ENCODE measurements around the gene MLN.

MLN gene

GRCh38 chr6:33843131-33844121 lies 39.6 kb upstream of the MLN start:
- no peak overlapping the region for H3K27ac ChIP-seq (ENCODE audit: low read depth, low read length)
- no peaks in the 10 kb centered on the region for H3K9me3 ChIP-seq (ENCODE audit: control insufficient read depth, insufficient read depth, low read depth, low read length)
- H3K36me3 ChIP-seq (ENCODE audit: control insufficient read depth, insufficient read depth, low read length): no peaks in the 10 kb centered on the region
- no peak overlapping the region for H3K9ac ChIP-seq (ENCODE audit: low read length)
- no peaks in the 10 kb centered on the region for H3K27me3 ChIP-seq (ENCODE audit: control insufficient read depth, insufficient read depth, low read length)
- H3K4me1 ChIP-seq (ENCODE audit: control insufficient read depth, insufficient read depth, low read length): peaks cover 34% of the 10 kb centered on the region
- no peak overlapping the region for H3K4me3 ChIP-seq (ENCODE audit: low read depth, low read length)

- Histone ChIP-seq H3K27ac (ENCODE audit: low read depth, low read length) (no peak overlapping the region), H3K27me3 (ENCODE audit: control insufficient read depth, insufficient read depth, low read length) (no peaks in the 10 kb centered on the region), H3K36me3 (ENCODE audit: control insufficient read depth, insufficient read depth, low read length) (no peaks in the 10 kb centered on the region), H3K9me3 (ENCODE audit: control insufficient read depth, insufficient read depth, low read depth, low read length) (peaks cover 6% of the 10 kb centered on the region), H3K4me3 (ENCODE audit: low read depth, low read length) (no peak overlapping the region), H3K4me1 (ENCODE audit: control insufficient read depth, insufficient read depth, low read length) (peaks cover 42% of the 10 kb centered on the region), H3K9ac (ENCODE audit: low read length) (no peak overlapping the region)
Measured at GRCh38 chr6:33841868-33842267, 38.1 kb upstream of the MLN start.

DNA sequence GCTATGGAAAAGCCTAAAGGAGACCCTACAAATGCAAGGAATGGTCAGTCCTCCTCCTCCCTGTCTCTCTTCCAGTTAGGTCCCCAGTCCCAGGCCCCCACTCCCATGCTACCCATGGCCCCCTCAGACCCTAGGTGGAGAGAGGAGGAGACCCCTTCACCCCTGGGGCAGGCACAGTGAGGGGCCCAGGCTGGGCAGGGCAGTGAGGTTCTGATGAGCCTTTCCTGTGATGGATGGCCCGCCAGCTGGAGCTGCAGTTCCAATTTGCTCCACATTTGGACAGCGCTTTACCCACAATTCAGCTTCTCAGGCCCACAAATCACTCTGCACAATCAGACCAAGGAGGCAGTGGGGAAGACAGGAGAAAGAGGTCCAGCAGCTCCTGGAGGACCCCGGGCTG lies 37.3 kb upstream of the MLN start:
- Histone ChIP-seq H3K4me3 (ENCODE audit: low read depth, low read length) (no peak overlapping the region), H3K9me3 (ENCODE audit: control insufficient read depth, insufficient read depth, low read depth, low read length) (peaks cover 10% of the 10 kb centered on the region), H3K4me1 (ENCODE audit: control insufficient read depth, insufficient read depth, low read length) (peaks cover 42% of the 10 kb centered on the region), H3K9ac (ENCODE audit: low read length) (no peak overlapping the region), H3K36me3 (ENCODE audit: control insufficient read depth, insufficient read depth, low read length) (no peaks in the 10 kb centered on the region), H3K27ac (ENCODE audit: low read depth, low read length) (no peak overlapping the region), H3K27me3 (ENCODE audit: control insufficient read depth, insufficient read depth, low read length) (no peaks in the 10 kb centered on the region)

- H3K9me3 ChIP-seq (ENCODE audit: control insufficient read depth, insufficient read depth, low read depth, low read length): peaks cover 13% of the 10 kb centered on the region
- H3K9ac ChIP-seq (ENCODE audit: low read length): peak overlapping the region; percentile 23
- peaks cover 42% of the 10 kb centered on the region for H3K4me1 ChIP-seq (ENCODE audit: control insufficient read depth, insufficient read depth, low read length)
- H3K36me3 ChIP-seq (ENCODE audit: control insufficient read depth, insufficient read depth, low read length): no peaks in the 10 kb centered on the region
- peak overlapping the region; percentile 8; the same call in 1 of the 2 replicates for H3K27ac ChIP-seq (ENCODE audit: low read depth, low read length)
- no peak overlapping the region for H3K4me3 ChIP-seq (ENCODE audit: low read depth, low read length)
- H3K27me3 ChIP-seq (ENCODE audit: control insufficient read depth, insufficient read depth, low read length): no peaks in the 10 kb centered on the region
Measured at GRCh38 chr6:33840048-33840926, 36.5 kb upstream of the MLN start.

- Histone ChIP-seq H3K9ac (ENCODE audit: low read length) (peak overlapping the region; percentile 23), H3K4me3 (ENCODE audit: low read depth, low read length) (no peak overlapping the region), H3K27ac (ENCODE audit: low read depth, low read length) (peak overlapping the region; percentile 8; the same call in 1 of the 2 replicates), H3K4me1 (ENCODE audit: control insufficient read depth, insufficient read depth, low read length) (peaks cover 42% of the 10 kb centered on the region), H3K36me3 (ENCODE audit: control insufficient read depth, insufficient read depth, low read length) (no peaks in the 10 kb centered on the region), H3K27me3 (ENCODE audit: control insufficient read depth, insufficient read depth, low read length) (no peaks in the 10 kb centered on the region), H3K9me3 (ENCODE audit: control insufficient read depth, insufficient read depth, low read depth, low read length) (peaks cover 21% of the 10 kb centered on the region)
Measured at GRCh38 chr6:33839399-33840047, 35.7 kb upstream of the MLN start.

DNA sequence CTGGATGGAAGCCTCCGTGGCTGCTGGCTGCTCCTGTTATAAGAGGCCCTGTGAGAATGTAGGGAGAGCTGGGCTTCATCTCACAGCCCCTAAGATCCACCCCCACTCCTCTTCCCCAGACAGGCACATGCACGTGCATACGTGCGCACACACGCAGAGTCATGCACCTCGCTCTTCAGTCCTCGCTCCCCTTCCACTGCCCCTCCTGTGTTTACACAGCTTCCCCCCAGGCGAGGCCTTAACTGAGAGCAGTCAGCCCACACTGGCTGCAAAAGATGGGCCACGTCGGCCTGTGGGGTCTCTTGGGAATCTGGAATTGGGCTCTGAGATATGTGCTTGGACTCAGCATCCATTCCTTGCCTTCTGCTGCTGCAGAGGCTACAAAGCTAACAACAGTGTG lies 35.2 kb upstream of the MLN start:
- Histone ChIP-seq H3K27ac (ENCODE audit: low read depth, low read length) (no peak overlapping the region), H3K4me3 (ENCODE audit: low read depth, low read length) (no peak overlapping the region), H3K9ac (ENCODE audit: low read length) (no peak overlapping the region), H3K36me3 (ENCODE audit: control insufficient read depth, insufficient read depth, low read length) (no peaks in the 10 kb centered on the region), H3K4me1 (ENCODE audit: control insufficient read depth, insufficient read depth, low read length) (peaks cover 42% of the 10 kb centered on the region), H3K9me3 (ENCODE audit: control insufficient read depth, insufficient read depth, low read depth, low read length) (peaks cover 23% of the 10 kb centered on the region), H3K27me3 (ENCODE audit: control insufficient read depth, insufficient read depth, low read length) (no peaks in the 10 kb centered on the region)

- Histone ChIP-seq H3K9ac (ENCODE audit: low read length) (no peak overlapping the region), H3K27ac (ENCODE audit: low read depth, low read length) (no peak overlapping the region), H3K4me1 (ENCODE audit: control insufficient read depth, insufficient read depth, low read length) (peaks cover 36% of the 10 kb centered on the region), H3K9me3 (ENCODE audit: control insufficient read depth, insufficient read depth, low read depth, low read length) (peaks cover 31% of the 10 kb centered on the region), H3K36me3 (ENCODE audit: control insufficient read depth, insufficient read depth, low read length) (no peaks in the 10 kb centered on the region), H3K27me3 (ENCODE audit: control insufficient read depth, insufficient read depth, low read length) (no peaks in the 10 kb centered on the region), H3K4me3 (ENCODE audit: low read depth, low read length) (no peak overlapping the region)
Measured at GRCh38 chr6:33837971-33838665, 34.3 kb upstream of the MLN start.

DNA sequence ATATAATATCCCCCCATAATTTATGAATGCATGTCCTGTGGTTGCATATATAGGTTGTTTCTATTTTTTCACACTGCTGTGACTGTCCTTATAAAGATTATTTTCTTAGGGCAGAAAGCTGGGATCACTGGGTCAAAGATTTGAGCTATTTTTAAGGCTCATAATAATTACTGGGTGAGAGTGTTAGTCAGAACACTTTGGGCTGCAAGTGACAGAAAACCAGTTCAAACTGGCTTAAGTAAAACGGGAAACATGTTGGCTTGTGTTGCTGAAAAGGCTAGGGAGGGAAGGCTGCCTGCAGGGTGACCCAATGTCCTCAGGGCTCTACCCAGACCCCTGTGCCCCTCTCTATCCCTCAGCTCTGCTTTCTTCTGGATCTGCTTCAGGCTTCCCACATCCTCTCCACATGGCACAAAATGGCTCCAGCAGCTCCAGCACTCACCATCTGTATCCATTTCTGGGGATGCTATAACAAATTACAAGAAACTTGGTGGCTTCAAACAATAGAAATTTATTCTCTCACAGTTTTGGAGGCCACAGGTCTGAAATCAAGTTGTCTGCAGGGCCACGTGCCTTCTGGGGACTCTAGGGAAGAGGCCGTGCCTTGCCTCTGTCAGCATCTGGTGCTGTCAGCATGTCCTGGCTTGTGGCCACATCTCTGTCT lies 33.1 kb upstream of the MLN start:
- peaks cover 31% of the 10 kb centered on the region for H3K4me1 ChIP-seq (ENCODE audit: control insufficient read depth, insufficient read depth, low read length)

DNA sequence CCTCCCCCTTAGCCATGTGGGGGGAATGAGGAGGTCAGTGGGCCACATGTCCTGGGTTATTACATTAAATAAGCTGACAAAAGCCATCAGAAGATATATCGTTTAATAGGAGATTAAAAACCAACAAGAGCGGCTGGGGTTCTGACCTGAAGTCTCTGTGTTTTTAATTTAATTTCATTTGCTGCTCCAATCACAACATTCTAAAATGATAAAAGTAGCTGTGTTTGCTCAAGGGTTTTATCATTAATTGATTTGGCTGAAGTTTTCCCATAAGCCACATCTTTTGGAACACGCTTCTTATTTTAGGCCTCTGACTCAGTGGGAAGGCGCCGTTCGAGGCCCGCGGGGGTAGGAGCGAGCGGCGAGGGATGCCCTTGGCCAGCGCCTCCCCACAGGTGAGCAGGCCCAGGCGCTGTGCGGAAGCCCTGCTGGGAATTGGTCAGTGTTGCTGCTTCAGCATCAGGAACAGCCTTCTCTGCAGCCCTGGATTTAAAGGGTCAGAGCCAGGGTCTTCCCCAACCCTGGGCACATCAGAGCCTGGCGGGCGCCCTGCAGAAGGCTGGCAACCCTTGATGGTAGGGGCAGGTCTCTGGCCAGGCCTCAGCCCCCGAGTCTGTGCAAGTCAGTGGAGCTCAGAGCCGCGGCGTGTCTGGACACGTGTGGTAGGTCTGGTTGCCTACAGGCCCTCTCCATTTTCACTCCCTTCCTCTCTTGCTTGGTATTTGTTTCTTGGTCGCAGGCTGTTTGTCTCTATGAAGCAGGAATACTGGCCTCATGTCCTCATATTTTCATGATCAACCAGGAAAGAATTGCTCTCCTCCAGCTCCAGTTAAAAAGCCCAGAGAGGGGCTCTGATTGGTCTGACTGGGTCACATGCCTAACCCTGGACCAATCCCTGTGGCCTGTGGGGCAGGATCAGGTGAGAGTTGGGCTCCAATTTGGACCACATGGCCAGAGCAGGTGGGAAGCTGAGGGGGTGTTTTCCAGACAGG lies 30.9 kb upstream of the MLN start:
- Histone ChIP-seq H3K4me1 (ENCODE audit: control insufficient read depth, insufficient read depth, low read length) (peaks cover 20% of the 10 kb centered on the region), H3K36me3 (ENCODE audit: control insufficient read depth, insufficient read depth, low read length) (no peaks in the 10 kb centered on the region), H3K27ac (ENCODE audit: low read depth, low read length) (no peak overlapping the region)

More for the DNA sequence above, 33.1 kb upstream of the MLN start:
- no peaks in the 10 kb centered on the region for H3K27me3 ChIP-seq (ENCODE audit: control insufficient read depth, insufficient read depth, low read length)
- H3K36me3 ChIP-seq (ENCODE audit: control insufficient read depth, insufficient read depth, low read length): no peaks in the 10 kb centered on the region
- no peak overlapping the region for H3K9ac ChIP-seq (ENCODE audit: low read length)
- H3K9me3 ChIP-seq (ENCODE audit: control insufficient read depth, insufficient read depth, low read depth, low read length): peaks cover 31% of the 10 kb centered on the region
- H3K27ac ChIP-seq (ENCODE audit: low read depth, low read length): no peak overlapping the region
- H3K4me3 ChIP-seq (ENCODE audit: low read depth, low read length): no peak overlapping the region

More for the DNA sequence above, 30.9 kb upstream of the MLN start:
- H3K9ac ChIP-seq (ENCODE audit: low read length): no peak overlapping the region
- H3K27me3 ChIP-seq (ENCODE audit: control insufficient read depth, insufficient read depth, low read length): no peaks in the 10 kb centered on the region
- no peak overlapping the region for H3K4me3 ChIP-seq (ENCODE audit: low read depth, low read length)
- peaks cover 31% of the 10 kb centered on the region for H3K9me3 ChIP-seq (ENCODE audit: control insufficient read depth, insufficient read depth, low read depth, low read length)

All from HUES6 (cell line).